Urinary bladder (tissue), 4 donors: ENCODE measurements around the gene NOXA1. TPM values are rescaled to one million over a fixed set of nuclear protein-coding genes. Genes with fewer than 3 reads are reported as not detected.

Experiments
- DNase-seq: peaks from one replicate; pipeline ENCODE4 v3.0.0-alpha.2; 2015; ENCODE audit errors: extremely low spot score
- H3K27ac ChIP-seq: one replicate; pipeline ENCODE4 v1.5.1; 2013; ENCODE audit warnings: low read depth, mild to moderate bottlenecking, moderate library complexity
- H3K36me3 ChIP-seq: one replicate; pipeline ENCODE4 v1.6.1; 2013; ENCODE audit warnings: mild to moderate bottlenecking, moderate library complexity; ENCODE audit not compliant: insufficient read depth
- H3K4me1 ChIP-seq: one replicate; pipeline ENCODE4 v1.6.1; 2013; ENCODE audit warnings: mild to moderate bottlenecking, moderate library complexity; ENCODE audit not compliant: insufficient read depth
- H3K4me3 ChIP-seq: one replicate; pipeline ENCODE4 v1.5.1; 2013; ENCODE audit warnings: low read depth, low read length
- WGBS: extraction: QIAGEN DNeasy Blood & Tissue Kit; methylation state at CpG from one replicate; pipeline ENCODE4 v1.1.7; 2013; 5-methylcytosine and 5-hydroxymethylcytosine counted together
- polyA plus RNA-seq: library from polyadenylated mRNA; stranded (reverse); fragments of 200-250 nt; gene quantifications from one replicate; pipeline ENCODE4 v1.2.3, GENCODE V29; 2013
- total RNA-seq: library from RNA; depleted of rRNA; stranded (reverse); fragments of >200 nt; gene quantifications from one replicate; pipeline ENCODE4 v1.2.3, GENCODE V29; 2014
- donor health status: healthy with polysubstance abuse.
- donor health status: healthy.

The NOXA1 gene
- total and polyA plus RNA-seq, 2 donors: 0.90 to 3.0 TPM

GRCh38 chr9:137479892-137480685 is 56.9 kb downstream of the NOXA1 start:
- H3K36me3 ChIP-seq: no peaks in the 10 kb centered on the region
- H3K4me1 ChIP-seq: no peaks in the 10 kb centered on the region
- WGBS: 85% methylated on average over 32 of the region's 32 CpGs
- H3K27ac ChIP-seq: no peak overlapping the region
- H3K4me3 ChIP-seq: no peak overlapping the region
- DNase-seq: no peak

GRCh38 chr9:137480686-137481683 is 57.8 kb downstream of the NOXA1 start:
- Histone ChIP-seq H3K36me3 (no peaks in the 10 kb centered on the region), H3K27ac (no peak overlapping the region), H3K4me3 (no peak overlapping the region), H3K4me1 (no peaks in the 10 kb centered on the region)
- WGBS: 92% methylated on average over 38 of the region's 38 CpGs
- no peak for DNase-seq

GRCh38 chr9:137482094-137482781 is 59.0 kb downstream of the NOXA1 start:
- Histone ChIP-seq H3K4me1 (no peaks in the 10 kb centered on the region), H3K27ac (no peak overlapping the region), H3K4me3 (no peak overlapping the region), H3K36me3 (no peaks in the 10 kb centered on the region)
- WGBS: 67% methylated on average over 26 of the region's 26 CpGs
- DNase-seq: no peak

Other genes starting within 250 kb of the NOXA1 start
- gene ANAPC2, start 234.8 kb upstream of the NOXA1 start, total RNA-seq: 18.6 TPM
- gene ANAPC2, start 234.8 kb upstream of the NOXA1 start, polyA plus RNA-seq: 40.3 TPM
- 21.4 TPM for gene SSNA1, start 234.7 kb upstream of the NOXA1 start, total RNA-seq
- gene SSNA1, start 234.7 kb upstream of the NOXA1 start, polyA plus RNA-seq: 94.1 TPM
- gene TPRN, start 222.7 kb upstream of the NOXA1 start, total RNA-seq: 3.0 TPM
- gene TPRN, start 222.7 kb upstream of the NOXA1 start, polyA plus RNA-seq: 9.3 TPM
- gene TMEM203, start 217.7 kb upstream of the NOXA1 start, total RNA-seq: 24.2 TPM
- gene TMEM203, start 217.7 kb upstream of the NOXA1 start, polyA plus RNA-seq: 41.2 TPM
- gene NDOR1, start 217.7 kb upstream of the NOXA1 start, total RNA-seq: 3.2 TPM
- gene NDOR1, start 217.7 kb upstream of the NOXA1 start, polyA plus RNA-seq: 10.4 TPM
- gene RNF208, start 201.2 kb upstream of the NOXA1 start, total RNA-seq: not detected
- 8.1 TPM for gene RNF208, start 201.2 kb upstream of the NOXA1 start, polyA plus RNA-seq
- gene CYSRT1, start 198.2 kb upstream of the NOXA1 start, total RNA-seq: 0.42 TPM
- gene CYSRT1, start 198.2 kb upstream of the NOXA1 start, polyA plus RNA-seq: 0.71 TPM
- gene RNF224, start 195.9 kb upstream of the NOXA1 start, total RNA-seq: not detected
- 0.09 TPM for gene RNF224, start 195.9 kb upstream of the NOXA1 start, polyA plus RNA-seq
- gene SLC34A3, start 192.5 kb upstream of the NOXA1 start, total RNA-seq: not detected
- gene SLC34A3, start 192.5 kb upstream of the NOXA1 start, polyA plus RNA-seq: 0.05 TPM
- 57.9 TPM for gene TUBB4B, start 182.1 kb upstream of the NOXA1 start, total RNA-seq
- 239 TPM for gene TUBB4B, start 182.1 kb upstream of the NOXA1 start, polyA plus RNA-seq
- gene STPG3, start 172.1 kb upstream of the NOXA1 start, total RNA-seq: not detected
- gene STPG3, start 172.1 kb upstream of the NOXA1 start, polyA plus RNA-seq: not detected
- gene NELFB, start 168.1 kb upstream of the NOXA1 start, total RNA-seq: 28.9 TPM
- gene NELFB, start 168.1 kb upstream of the NOXA1 start, polyA plus RNA-seq: 64.2 TPM
- 2.0 TPM for gene TOR4A, start 145.7 kb upstream of the NOXA1 start, total RNA-seq
- gene TOR4A, start 145.7 kb upstream of the NOXA1 start, polyA plus RNA-seq: 8.1 TPM
- gene NRARP, start 121.1 kb upstream of the NOXA1 start, total RNA-seq: 6.3 TPM
- gene NRARP, start 121.1 kb upstream of the NOXA1 start, polyA plus RNA-seq: 6.5 TPM
- gene EXD3, start 231 bp upstream of the NOXA1 start, total RNA-seq: 7.5 TPM
- gene EXD3, start 231 bp upstream of the NOXA1 start, polyA plus RNA-seq: 12.0 TPM
- 0.16 TPM for gene ENTPD8, start 18.0 kb downstream of the NOXA1 start, total RNA-seq
- gene ENTPD8, start 18.0 kb downstream of the NOXA1 start, polyA plus RNA-seq: not detected
- 8.6 TPM for gene NSMF, start 35.9 kb downstream of the NOXA1 start, total RNA-seq
- gene NSMF, start 35.9 kb downstream of the NOXA1 start, polyA plus RNA-seq: 36.2 TPM
- gene PNPLA7, start 127.0 kb downstream of the NOXA1 start, total RNA-seq: 1.1 TPM
- gene PNPLA7, start 127.0 kb downstream of the NOXA1 start, polyA plus RNA-seq: 6.4 TPM
- 16.7 TPM for gene MRPL41, start 128.5 kb downstream of the NOXA1 start, total RNA-seq
- 74.9 TPM for gene MRPL41, start 128.5 kb downstream of the NOXA1 start, polyA plus RNA-seq
- 21.2 TPM for gene DPH7, start 155.5 kb downstream of the NOXA1 start, total RNA-seq
- 28.8 TPM for gene DPH7, start 155.5 kb downstream of the NOXA1 start, polyA plus RNA-seq
- 7.9 TPM for gene ZMYND19, start 167.1 kb downstream of the NOXA1 start, total RNA-seq
- 13.2 TPM for gene ZMYND19, start 167.1 kb downstream of the NOXA1 start, polyA plus RNA-seq
- 14.3 TPM for gene ARRDC1, start 182.3 kb downstream of the NOXA1 start, total RNA-seq
- 37.5 TPM for gene ARRDC1, start 182.3 kb downstream of the NOXA1 start, polyA plus RNA-seq
- gene EHMT1, start 195.6 kb downstream of the NOXA1 start, total RNA-seq: 48.6 TPM
- gene EHMT1, start 195.6 kb downstream of the NOXA1 start, polyA plus RNA-seq: 44.7 TPM